ENCODE measurements around the gene UGT1A9. TPM values are rescaled to one million over a fixed set of nuclear protein-coding genes. Genes with fewer than 3 reads are reported as not detected.

UGT1A9 gene
- total RNA-seq, 1 donor from 2014 or later = not detected

- no peak for DNase-seq (ENCODE audit: extremely low spot score in 2 of 2)
- no peak overlapping the region for H3K27ac ChIP-seq
- H3K4me1 ChIP-seq = peaks cover 8% of the 10 kb centered on the region
- intact Hi-C loops (cut with DNase I) = no loop called here
- no peak overlapping the region for H3K4me3 ChIP-seq
- H3K36me3 ChIP-seq = no peaks in the 10 kb centered on the region
- TF ChIP-seq POLR2A (IDR thresholded peaks at IDR 0.05) = no peak
- TF ChIP-seq, protein P1, sequence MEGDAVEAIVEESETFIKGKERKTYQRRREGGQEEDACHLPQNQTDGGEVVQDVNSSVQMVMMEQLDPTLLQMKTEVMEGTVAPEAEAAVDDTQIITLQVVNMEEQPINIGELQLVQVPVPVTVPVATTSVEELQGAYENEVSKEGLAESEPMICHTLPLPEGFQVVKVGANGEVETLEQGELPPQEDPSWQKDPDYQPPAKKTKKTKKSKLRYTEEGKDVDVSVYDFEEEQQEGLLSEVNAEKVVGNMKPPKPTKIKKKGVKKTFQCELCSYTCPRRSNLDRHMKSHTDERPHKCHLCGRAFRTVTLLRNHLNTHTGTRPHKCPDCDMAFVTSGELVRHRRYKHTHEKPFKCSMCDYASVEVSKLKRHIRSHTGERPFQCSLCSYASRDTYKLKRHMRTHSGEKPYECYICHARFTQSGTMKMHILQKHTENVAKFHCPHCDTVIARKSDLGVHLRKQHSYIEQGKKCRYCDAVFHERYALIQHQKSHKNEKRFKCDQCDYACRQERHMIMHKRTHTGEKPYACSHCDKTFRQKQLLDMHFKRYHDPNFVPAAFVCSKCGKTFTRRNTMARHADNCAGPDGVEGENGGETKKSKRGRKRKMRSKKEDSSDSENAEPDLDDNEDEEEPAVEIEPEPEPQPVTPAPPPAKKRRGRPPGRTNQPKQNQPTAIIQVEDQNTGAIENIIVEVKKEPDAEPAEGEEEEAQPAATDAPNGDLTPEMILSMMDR (IDR thresholded peaks at IDR 0.05) = no peak
- no peak for TF ChIP-seq POLR2AphosphoS5 (IDR thresholded peaks at IDR 0.05; ENCODE audit: insufficient read depth in 1 of 2, low read depth in 1 of 2)
- no peaks in the 10 kb centered on the region for H3K27me3 ChIP-seq
- no peaks in the 10 kb centered on the region for H3K9me3 ChIP-seq
These were observed 17.3 kb downstream of the UGT1A9 start for GRCh38 chr2:233689031-233689430.

GRCh38 chr2:233689501-233689900, 17.8 kb downstream of the UGT1A9 start:
- no peak for DNase-seq (ENCODE audit: extremely low spot score in 2 of 2)
- Histone ChIP-seq H3K27ac (no peak overlapping the region), H3K4me1 (peaks cover 8% of the 10 kb centered on the region), H3K9me3 (no peaks in the 10 kb centered on the region), H3K27me3 (no peaks in the 10 kb centered on the region), H3K4me3 (no peak overlapping the region), H3K36me3 (no peaks in the 10 kb centered on the region)
- intact Hi-C loops (cut with DNase I) = no loop called here
- TF ChIP-seq POLR2AphosphoS5 (IDR thresholded peaks at IDR 0.05; ENCODE audit: insufficient read depth in 1 of 2, low read depth in 1 of 2) (no peak), POLR2A (IDR thresholded peaks at IDR 0.05) (no peak)
- TF ChIP-seq, protein P1 (IDR thresholded peaks at IDR 0.05) = no peak

GRCh38 chr2:233690444-233690843, 18.7 kb downstream of the UGT1A9 start:
- no peak overlapping the region for H3K4me3 ChIP-seq
- no peak for DNase-seq (ENCODE audit: extremely low spot score in 2 of 2)
- TF ChIP-seq POLR2A (IDR thresholded peaks at IDR 0.05) (no peak), POLR2AphosphoS5 (IDR thresholded peaks at IDR 0.05; ENCODE audit: insufficient read depth in 1 of 2, low read depth in 1 of 2) (no peak)
- TF ChIP-seq, protein P1 (IDR thresholded peaks at IDR 0.05) = no peak
- H3K9me3 ChIP-seq = no peaks in the 10 kb centered on the region
- H3K27me3 ChIP-seq = no peaks in the 10 kb centered on the region
- peaks cover 8% of the 10 kb centered on the region for H3K4me1 ChIP-seq
- H3K27ac ChIP-seq = no peak overlapping the region
- intact Hi-C loops (cut with DNase I) = no loop called here
- H3K36me3 ChIP-seq = no peaks in the 10 kb centered on the region

DNA sequence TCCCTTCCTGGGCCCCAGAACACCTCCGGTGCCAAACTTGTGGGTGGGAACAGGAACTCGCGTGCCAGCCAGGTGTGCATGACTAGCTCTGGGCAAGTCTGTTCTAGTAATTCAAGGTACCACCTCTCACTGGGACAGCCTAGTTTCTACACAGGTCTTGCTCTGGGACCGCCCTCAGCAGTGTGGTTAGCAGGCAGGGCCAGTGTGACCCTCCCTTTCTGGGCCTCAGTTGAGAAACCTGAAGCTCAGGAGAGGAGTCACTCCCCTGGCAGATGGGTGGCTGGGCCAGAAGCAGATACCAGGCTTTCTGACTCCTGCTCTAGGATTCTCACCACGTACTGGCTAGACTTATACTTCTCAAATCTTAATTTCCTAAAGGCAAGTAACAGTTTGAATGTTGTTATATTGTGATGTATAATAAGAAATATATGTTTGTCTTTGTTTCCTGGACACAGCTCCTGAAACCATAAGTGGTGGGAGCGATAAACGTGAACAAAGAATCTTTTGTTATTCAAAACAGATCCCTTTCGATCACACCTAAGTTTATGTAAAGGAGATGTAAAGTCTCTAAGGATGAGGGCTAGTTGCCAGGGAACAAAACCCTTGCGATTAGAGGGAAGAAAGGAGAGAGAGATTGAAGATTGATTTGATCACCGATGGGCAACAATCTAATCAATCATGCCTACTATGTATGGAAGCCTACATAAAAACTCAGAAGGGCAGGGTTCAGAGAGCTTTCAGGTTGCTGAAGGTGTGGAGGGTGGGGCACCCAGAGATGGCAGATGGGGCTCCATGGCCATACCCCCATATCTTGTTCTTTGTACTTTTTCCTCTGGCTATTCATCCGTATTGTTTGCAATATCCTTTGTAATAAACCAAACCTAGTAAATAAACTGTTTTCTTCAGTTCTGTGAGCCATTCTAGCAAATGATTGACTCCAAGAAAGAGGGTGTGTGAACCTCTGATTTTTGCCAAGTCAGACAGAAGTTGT, 20.0 kb downstream of the UGT1A9 start:
- H3K27ac ChIP-seq = peak overlapping the region; percentile 16
- TF ChIP-seq POLR2AphosphoS5 (IDR thresholded peaks at IDR 0.05; ENCODE audit: insufficient read depth in 1 of 2, low read depth in 1 of 2) = peak; percentile 63 to 80
- peak in 1 of 2 donors; percentile 20 for TF ChIP-seq POLR2A (IDR thresholded peaks at IDR 0.05)
- TF ChIP-seq, protein P1 (IDR thresholded peaks at IDR 0.05) = no peak

GRCh38 chr2:233692648-233693047, 20.9 kb downstream of the UGT1A9 start, which contains the start of gene UGT1A6:
UGT1A6 (plus strand) TSS chr2:233692890; CDS start chr2:233693005, 115 bp downstream.
- intact Hi-C loops (cut with DNase I) = no loop called here
- no peak for DNase-seq (ENCODE audit: extremely low spot score in 2 of 2)
- Histone ChIP-seq H3K4me3 (peak within 1 kb of the TSS in 1 of 2 donors; percentile 33), H3K27ac (peak within 1 kb of the TSS; percentile 16), H3K9me3 (no peaks in the 10 kb centered on the region), H3K4me1 (peaks cover 8% of the 10 kb centered on the region), H3K36me3 (no peaks in the 10 kb centered on the region), H3K27me3 (no peaks in the 10 kb centered on the region)
- TF ChIP-seq POLR2A (IDR thresholded peaks at IDR 0.05) (no peak), POLR2AphosphoS5 (IDR thresholded peaks at IDR 0.05; ENCODE audit: insufficient read depth in 1 of 2, low read depth in 1 of 2) (no peak)
- TF ChIP-seq, protein P1 (IDR thresholded peaks at IDR 0.05) = no peak

More for the DNA sequence above, 20.0 kb downstream of the UGT1A9 start:
- intact Hi-C loops (cut with DNase I) = no loop called here
- Histone ChIP-seq H3K27me3 (no peaks in the 10 kb centered on the region), H3K9me3 (no peaks in the 10 kb centered on the region), H3K36me3 (no peaks in the 10 kb centered on the region), H3K4me3 (peak overlapping the region in 1 of 2 donors; percentile 33), H3K4me1 (peaks cover 8% of the 10 kb centered on the region)
- peak in 1 of 2 donors; percentile 92 for DNase-seq (ENCODE audit: extremely low spot score in 2 of 2)

Data from vagina (tissue), 2 donors.